AG09319 (cell line): ENCODE measurements around the gene F11R.

Experiments used
- DNase-seq: peaks from one replicate; pipeline ENCODE4 v3.0.0-alpha.2; 2010; ENCODE audit warnings: low read depth; ENCODE audit errors: extremely low read depth
- TF ChIP-seq, protein P1 (sequence below): IDR thresholded peaks from 2 replicates; pipeline ENCODE4 v1.5.1; 2011; ENCODE audit warnings: low read depth, mild to moderate bottlenecking, inconsistent platforms, low read length, moderate library complexity

Gene F11R

DNA sequence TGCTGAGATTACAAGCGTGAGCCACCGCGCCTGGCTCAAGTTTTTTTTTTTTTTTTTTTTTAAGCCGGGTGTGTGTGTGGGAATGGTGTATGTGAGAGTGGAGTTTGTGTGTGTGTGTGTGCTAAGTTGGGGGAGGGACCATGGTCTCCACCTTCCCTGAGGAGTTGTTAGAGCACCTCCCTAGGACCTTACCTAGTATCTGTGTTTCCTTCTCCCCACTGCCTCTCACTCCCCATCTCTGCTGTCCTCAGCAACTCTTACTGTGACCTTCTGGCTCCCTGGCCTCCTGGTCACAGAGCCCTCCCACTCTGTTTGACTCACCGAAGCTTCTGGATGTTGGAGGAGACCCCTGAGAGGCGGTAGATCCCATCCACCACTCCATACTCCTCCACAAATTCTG is 38.3 kb upstream of the F11R start:
- no peak for DNase-seq
- TF ChIP-seq, protein P1, sequence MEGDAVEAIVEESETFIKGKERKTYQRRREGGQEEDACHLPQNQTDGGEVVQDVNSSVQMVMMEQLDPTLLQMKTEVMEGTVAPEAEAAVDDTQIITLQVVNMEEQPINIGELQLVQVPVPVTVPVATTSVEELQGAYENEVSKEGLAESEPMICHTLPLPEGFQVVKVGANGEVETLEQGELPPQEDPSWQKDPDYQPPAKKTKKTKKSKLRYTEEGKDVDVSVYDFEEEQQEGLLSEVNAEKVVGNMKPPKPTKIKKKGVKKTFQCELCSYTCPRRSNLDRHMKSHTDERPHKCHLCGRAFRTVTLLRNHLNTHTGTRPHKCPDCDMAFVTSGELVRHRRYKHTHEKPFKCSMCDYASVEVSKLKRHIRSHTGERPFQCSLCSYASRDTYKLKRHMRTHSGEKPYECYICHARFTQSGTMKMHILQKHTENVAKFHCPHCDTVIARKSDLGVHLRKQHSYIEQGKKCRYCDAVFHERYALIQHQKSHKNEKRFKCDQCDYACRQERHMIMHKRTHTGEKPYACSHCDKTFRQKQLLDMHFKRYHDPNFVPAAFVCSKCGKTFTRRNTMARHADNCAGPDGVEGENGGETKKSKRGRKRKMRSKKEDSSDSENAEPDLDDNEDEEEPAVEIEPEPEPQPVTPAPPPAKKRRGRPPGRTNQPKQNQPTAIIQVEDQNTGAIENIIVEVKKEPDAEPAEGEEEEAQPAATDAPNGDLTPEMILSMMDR = no peak

- no peak for DNase-seq
- TF ChIP-seq, protein P1 = no peak
Observed at GRCh38 chr1:161054805-161055204, 33.9 kb upstream of the F11R start.

DNA sequence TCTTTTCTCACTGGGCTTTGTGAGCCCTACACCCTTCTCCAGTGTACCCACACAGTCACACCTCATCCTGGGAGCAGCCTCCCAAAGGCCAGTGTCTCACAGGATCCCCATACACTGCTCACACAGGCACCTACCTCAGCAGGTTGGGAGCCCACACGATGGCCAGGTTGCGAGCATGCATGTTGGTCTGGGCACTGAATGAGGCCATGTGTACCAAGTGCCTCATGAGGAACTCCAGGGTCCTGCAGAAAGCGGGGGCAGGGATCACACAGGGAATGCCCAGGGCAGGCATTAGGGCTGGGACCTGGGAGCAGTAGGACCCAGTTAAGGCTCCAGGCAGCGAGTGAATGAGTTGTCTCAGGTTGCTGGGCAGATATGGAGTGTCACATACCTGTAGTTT is 33.3 kb upstream of the F11R start:
- no peak for DNase-seq
- TF ChIP-seq, protein P1 = no peak

- DNase-seq = no peak
- TF ChIP-seq, protein P1 = no peak
Observed at GRCh38 chr1:161052899-161053298, 31.9 kb upstream of the F11R start.

GRCh38 chr1:161051219-161051618 is 30.3 kb upstream of the F11R start:
- TF ChIP-seq, protein P1 = no peak
- no peak for DNase-seq

GRCh38 chr1:161048949-161049722 is 28.2 kb upstream of the F11R start:
- no peak for DNase-seq
- TF ChIP-seq, protein P1 = no peak

- TF ChIP-seq, protein P1 = no peak
- DNase-seq = no peak
Observed at GRCh38 chr1:161047436-161048420, 26.8 kb upstream of the F11R start.
